LNCaP clone FGC (cell line): Measurements from ENCODE around the gene TUBB4A.

Experiments used
- DNase-seq: peaks from one replicate; pipeline ENCODE4 v3.0.0-alpha.2; 2011; ENCODE audit warnings: low read depth
- H3K4me3 ChIP-seq: 2 replicates; pipeline ENCODE4 v1.5.1; 2011; ENCODE audit warnings: mild to moderate bottlenecking, low read depth, low read length, control low read depth
- CTCF ChIP-seq: IDR thresholded peaks from 2 replicates; pipeline ENCODE4 v1.5.1; 2012; ENCODE audit warnings: mild to moderate bottlenecking; ENCODE audit not compliant: control insufficient read depth, insufficient read depth; ENCODE audit errors: extremely low read depth

The TUBB4A gene

GRCh38 chr19:6457958-6458694, 44.0 kb downstream of the TUBB4A start:
- peak overlapping the region; percentile 79 for H3K4me3 ChIP-seq
- DNase-seq, result no peak
- TF ChIP-seq CTCF, result no peak

GRCh38 chr19:6455924-6456323, 46.2 kb downstream of the TUBB4A start:
- DNase-seq, result no peak
- no peak for TF ChIP-seq CTCF
- H3K4me3 ChIP-seq, result no peak overlapping the region

GRCh38 chr19:6453951-6454565, 48.1 kb downstream of the TUBB4A start:
- no peak for TF ChIP-seq CTCF
- no peak overlapping the region for H3K4me3 ChIP-seq
- no peak for DNase-seq

GRCh38 chr19:6452899-6453298, 49.2 kb downstream of the TUBB4A start:
- no peak overlapping the region for H3K4me3 ChIP-seq
- no peak for DNase-seq
- TF ChIP-seq CTCF, result no peak

- no peak overlapping the region for H3K4me3 ChIP-seq
- DNase-seq, result no peak
- no peak for TF ChIP-seq CTCF
These were observed 49.9 kb downstream of the TUBB4A start for GRCh38 chr19:6452223-6452614.

- no peak for DNase-seq
- no peak for TF ChIP-seq CTCF
- no peak overlapping the region for H3K4me3 ChIP-seq
These were observed 50.4 kb downstream of the TUBB4A start for GRCh38 chr19:6451583-6452222.
